Raji (cell line): ENCODE measurements around the gene GDI1.

ENCODE experiments used
- POLR2A ChIP-seq: IDR thresholded peaks from 2 replicates; pipeline ENCODE4 v1.6.1; 2011; ENCODE audit warnings: low read depth, low read length, control low read depth; ENCODE audit not compliant: insufficient read depth

Gene GDI1

GRCh38 chrX:154464806-154465365 lies 27.9 kb downstream of the GDI1 start:
- TF ChIP-seq POLR2A = no peak

- TF ChIP-seq POLR2A = no peak
Observed at GRCh38 chrX:154465601-154466000, 28.6 kb downstream of the GDI1 start.

- TF ChIP-seq POLR2A = no peak
Observed at GRCh38 chrX:154466036-154466435, 29.1 kb downstream of the GDI1 start.

GRCh38 chrX:154466907-154467306 lies 30.0 kb downstream of the GDI1 start:
- no peak for TF ChIP-seq POLR2A

GRCh38 chrX:154467556-154467955 lies 30.6 kb downstream of the GDI1 start:
- no peak for TF ChIP-seq POLR2A

- no peak for TF ChIP-seq POLR2A
Observed at GRCh38 chrX:154468217-154468616, 31.3 kb downstream of the GDI1 start.

GRCh38 chrX:154469114-154469513 lies 32.2 kb downstream of the GDI1 start:
- TF ChIP-seq POLR2A = no peak

GRCh38 chrX:154469880-154470279 lies 32.9 kb downstream of the GDI1 start:
- no peak for TF ChIP-seq POLR2A

- no peak for TF ChIP-seq POLR2A
Observed at GRCh38 chrX:154470434-154470833, 33.5 kb downstream of the GDI1 start.

GRCh38 chrX:154470914-154471568 lies 34.1 kb downstream of the GDI1 start:
- TF ChIP-seq POLR2A = no peak

- TF ChIP-seq POLR2A = no peak
Observed at GRCh38 chrX:154471839-154472684, 35.1 kb downstream of the GDI1 start.

GRCh38 chrX:154472685-154473632 lies 36.0 kb downstream of the GDI1 start:
- TF ChIP-seq POLR2A = no peak

GRCh38 chrX:154473683-154474082 lies 36.7 kb downstream of the GDI1 start:
- TF ChIP-seq POLR2A = no peak

GRCh38 chrX:154476821-154477220 lies 39.9 kb downstream of the GDI1 start:
- no peak for TF ChIP-seq POLR2A

GRCh38 chrX:154477891-154478477 lies 41.0 kb downstream of the GDI1 start:
- no peak for TF ChIP-seq POLR2A
